Mesenchymal stem cell (in vitro differentiated cells and primary cell): ENCODE measurements around the gene TIMM13.

Experiments used
- DNase-seq: peaks from one replicate; pipeline ENCODE4 v3.0.0-alpha.2; 2013
- H2AFZ ChIP-seq: one replicate; pipeline ENCODE4 v1.6.1; 2013; ENCODE audit warnings: low read depth, mild to moderate bottlenecking, control low read depth, inconsistent platforms, low read length, moderate library complexity
- H2AK5ac ChIP-seq: 2 replicates; pipeline ENCODE4 v1.6.1; 2013; ENCODE audit warnings: low read length, moderate library complexity, mild to moderate bottlenecking, inconsistent platforms; ENCODE audit not compliant: severe bottlenecking
- H2BK120ac ChIP-seq: one replicate; pipeline ENCODE4 v1.6.1; 2013; ENCODE audit warnings: low read depth, mild to moderate bottlenecking, inconsistent platforms, low read length, moderate library complexity
- H2BK12ac ChIP-seq, 2 experiments: one replicate each; pipeline ENCODE4 v1.6.1; 2013; ENCODE audit warnings: inconsistent platforms in 2 of 2, low read length in 2 of 2, mild to moderate bottlenecking in 2 of 2, moderate library complexity in 2 of 2, control low read depth in 1 of 2
- H2BK15ac ChIP-seq: one replicate; pipeline ENCODE4 v1.6.1; 2013; ENCODE audit warnings: mild to moderate bottlenecking, low read depth, inconsistent platforms; ENCODE audit not compliant: poor library complexity, severe bottlenecking
- H2BK5ac ChIP-seq: 2 replicates; pipeline ENCODE4 v1.6.1; 2013; ENCODE audit warnings: low read depth, mild to moderate bottlenecking, low read length, control low read depth, inconsistent platforms; ENCODE audit not compliant: poor library complexity, severe bottlenecking
- H3K14ac ChIP-seq, 2 experiments: one replicate each; pipeline ENCODE4 v1.6.1; 2013; ENCODE audit warnings: inconsistent platforms in 2 of 2, low read length in 2 of 2, control low read depth in 1 of 2, mild to moderate bottlenecking in 1 of 2, moderate library complexity in 1 of 2
- H3K18ac ChIP-seq, 2 experiments: one replicate each; pipeline ENCODE4 v1.6.1; 2013; ENCODE audit warnings: inconsistent platforms in 2 of 2, low read length in 2 of 2, control low read depth in 1 of 2, low read depth in 1 of 2, mild to moderate bottlenecking in 1 of 2
- H3K23ac ChIP-seq, 2 experiments: one replicate each; pipeline ENCODE4 v1.6.1; 2013; ENCODE audit warnings: inconsistent platforms in 2 of 2, low read length in 2 of 2, mild to moderate bottlenecking in 2 of 2, moderate library complexity in 2 of 2, control low read depth in 1 of 2
- H3K27ac ChIP-seq: 2 replicates; pipeline ENCODE4 v1.5.1; 2013; ENCODE audit warnings: mild to moderate bottlenecking, moderate library complexity, low read length, control low read depth, inconsistent platforms; ENCODE audit not compliant: poor library complexity, severe bottlenecking
- H3K27me3 ChIP-seq, 2 experiments: 2 replicates each; pipeline versions ENCODE4 v1.6.1 to v1.7.0; 2013; ENCODE audit warnings: low read length in 2 of 2, mild to moderate bottlenecking in 2 of 2, moderate library complexity in 2 of 2, control low read depth in 1 of 2, inconsistent platforms in 1 of 2; ENCODE audit not compliant: control insufficient read depth in 1 of 2, insufficient read depth in 1 of 2
- H3K36me3 ChIP-seq, 2 experiments: 2 replicates each; pipeline versions ENCODE4 v1.6.1 to v1.7.0; 2013; ENCODE audit warnings: low read length in 2 of 2, control low read depth in 1 of 2, inconsistent platforms in 1 of 2, low read depth in 1 of 2, mild to moderate bottlenecking in 1 of 2; ENCODE audit not compliant: insufficient read depth in 2 of 2, control insufficient read depth in 1 of 2
- H3K4ac ChIP-seq, 2 experiments: one replicate each; pipeline ENCODE4 v1.6.1; 2013; ENCODE audit warnings: inconsistent platforms in 2 of 2, low read length in 2 of 2, mild to moderate bottlenecking in 2 of 2, moderate library complexity in 2 of 2, control low read depth in 1 of 2, low read depth in 1 of 2
- H3K4me1 ChIP-seq: 2 replicates; pipeline ENCODE4 v1.6.1; 2013; ENCODE audit warnings: low read depth, low read length, control low read depth; ENCODE audit not compliant: control insufficient read depth, insufficient read depth
- H3K4me2 ChIP-seq: 2 replicates; pipeline ENCODE4 v1.6.1; 2013; ENCODE audit warnings: low read length, mild to moderate bottlenecking, inconsistent platforms; ENCODE audit not compliant: poor library complexity, severe bottlenecking
- H3K4me3 ChIP-seq, 2 experiments: 2 replicates each; pipeline versions ENCODE4 v1.5.1 to v1.7.0; 2013; ENCODE audit warnings: low read length in 2 of 2, mild to moderate bottlenecking in 2 of 2, control low read depth in 1 of 2, low read depth in 1 of 2; ENCODE audit not compliant: insufficient read depth in 1 of 2
- H3K79me1 ChIP-seq: replicated peaks from 2 replicates; pipeline ENCODE4 v1.6.1; 2013; ENCODE audit warnings: mild to moderate bottlenecking, control low read depth, low read length, inconsistent platforms; ENCODE audit not compliant: poor library complexity, severe bottlenecking
- H3K9ac ChIP-seq: 2 replicates; pipeline ENCODE4 v1.7.0; 2013; ENCODE audit warnings: mild to moderate bottlenecking, low read length, moderate library complexity
- H3K9me3 ChIP-seq: 2 replicates; pipeline ENCODE4 v1.7.0; 2013; ENCODE audit warnings: mild to moderate bottlenecking, low read length; ENCODE audit not compliant: control insufficient read depth
- H4K8ac ChIP-seq: one replicate; pipeline ENCODE4 v1.6.1; 2013; ENCODE audit warnings: inconsistent platforms, mild to moderate bottlenecking, low read length, moderate library complexity
- H4K91ac ChIP-seq: one replicate; pipeline ENCODE4 v1.6.1; 2013; ENCODE audit warnings: mild to moderate bottlenecking, low read length, inconsistent platforms
- WGBS: methylation state at CpG from one replicate; pipeline ENCODE4 v1.1.7; 2013; ENCODE audit warnings: mixed read lengths; 5-methylcytosine and 5-hydroxymethylcytosine counted together

The TIMM13 gene

GRCh38 chr19:2385053-2385721 is 42.2 kb downstream of the TIMM13 start:
- Histone ChIP-seq H4K91ac (no peak overlapping the region), H3K4me1 (peaks cover 8% of the 10 kb centered on the region), H2BK120ac (no peak overlapping the region), H3K18ac (no peak overlapping the region), H3K27me3 (peaks cover 20 to 30% of the 10 kb centered on the region in 2 experiments), H3K4ac (no peak overlapping the region), H3K4me3 (peak overlapping the region in 1 of 2 experiments; percentile 53), H2AFZ (no peak overlapping the region), H3K9ac (peak overlapping the region; percentile 41), H3K27ac (no peak overlapping the region), H2AK5ac (no peak overlapping the region), H3K79me1 (no peaks in the 10 kb centered on the region), H3K4me2 (no peak overlapping the region), H4K8ac (peak overlapping the region; percentile 36), H2BK12ac (no peak overlapping the region), H3K14ac (no peak overlapping the region), H2BK5ac (no peak overlapping the region), H3K36me3 (no peaks in the 10 kb centered on the region), H2BK15ac (no peak overlapping the region), H3K23ac (no peak overlapping the region), H3K9me3 (peaks cover 4% of the 10 kb centered on the region)
- WGBS, result 23% methylated on average over 16 of the region's 37 CpGs
- DNase-seq, result peak; percentile 80

GRCh38 chr19:2382530-2383222 is 44.7 kb downstream of the TIMM13 start:
- Histone ChIP-seq H2BK15ac (no peak overlapping the region), H4K8ac (no peak overlapping the region), H3K18ac (no peak overlapping the region), H2AFZ (no peak overlapping the region), H3K27me3 (peaks cover 3 to 14% of the 10 kb centered on the region in 2 experiments), H3K36me3 (no peaks in the 10 kb centered on the region), H3K4me1 (peaks cover 8% of the 10 kb centered on the region), H3K9me3 (peaks cover 4% of the 10 kb centered on the region), H3K23ac (no peak overlapping the region), H3K27ac (no peak overlapping the region), H3K9ac (no peak overlapping the region), H3K4me3 (no peak overlapping the region), H3K4ac (no peak overlapping the region), H2BK120ac (no peak overlapping the region), H2AK5ac (no peak overlapping the region), H4K91ac (no peak overlapping the region), H3K14ac (peak overlapping the region in 1 of 2 experiments; percentile 79), H3K79me1 (no peaks in the 10 kb centered on the region), H2BK5ac (no peak overlapping the region), H2BK12ac (no peak overlapping the region), H3K4me2 (no peak overlapping the region)
- 91% methylated on average over 13 of the region's 13 CpGs for WGBS
- no peak for DNase-seq

- Histone ChIP-seq H3K27me3 (peaks cover 5 to 9% of the 10 kb centered on the region in 2 experiments), H3K4me3 (no peak overlapping the region), H2BK12ac (no peak overlapping the region), H4K91ac (no peak overlapping the region), H2AFZ (no peak overlapping the region), H3K4me2 (no peak overlapping the region), H3K27ac (no peak overlapping the region), H3K4me1 (peaks cover 10% of the 10 kb centered on the region), H4K8ac (no peak overlapping the region), H2BK120ac (no peak overlapping the region), H3K23ac (no peak overlapping the region), H3K36me3 (no peaks in the 10 kb centered on the region), H3K9me3 (peaks cover 4% of the 10 kb centered on the region), H2BK5ac (no peak overlapping the region), H3K9ac (no peak overlapping the region), H2AK5ac (no peak overlapping the region), H2BK15ac (peak overlapping the region; percentile 12), H3K4ac (no peak overlapping the region), H3K79me1 (no peaks in the 10 kb centered on the region), H3K14ac (no peak overlapping the region), H3K18ac (no peak overlapping the region)
- DNase-seq, result peak; percentile 27
- WGBS, result 78% methylated on average over 17 of the region's 18 CpGs
Observed at GRCh38 chr19:2381148-2381820, 46.1 kb downstream of the TIMM13 start.

GRCh38 chr19:2380567-2380966 is 46.8 kb downstream of the TIMM13 start:
- no peak overlapping the region for H4K91ac ChIP-seq
- DNase-seq, result no peak
- no peak overlapping the region for H3K14ac ChIP-seq
- no peak overlapping the region for H3K4ac ChIP-seq
- H2AK5ac ChIP-seq, result no peak overlapping the region
- no peak overlapping the region for H3K18ac ChIP-seq
- no peaks in the 10 kb centered on the region for H3K36me3 ChIP-seq
- no peak overlapping the region for H2BK5ac ChIP-seq
- peaks cover 9 to 10% of the 10 kb centered on the region in 2 experiments for H3K27me3 ChIP-seq
- peaks cover 4% of the 10 kb centered on the region for H3K9me3 ChIP-seq
- peaks cover 10% of the 10 kb centered on the region for H3K4me1 ChIP-seq
- WGBS, result 90% methylated on average over 2 of the region's 2 CpGs
- no peaks in the 10 kb centered on the region for H3K79me1 ChIP-seq
- H2BK120ac ChIP-seq, result no peak overlapping the region
- no peak overlapping the region for H4K8ac ChIP-seq
- no peak overlapping the region for H3K23ac ChIP-seq
- H3K27ac ChIP-seq, result no peak overlapping the region
- H2BK12ac ChIP-seq, result no peak overlapping the region
- H3K9ac ChIP-seq, result no peak overlapping the region
- H2BK15ac ChIP-seq, result no peak overlapping the region
- peak overlapping the region; percentile 39 for H2AFZ ChIP-seq
- no peak overlapping the region for H3K4me3 ChIP-seq
- H3K4me2 ChIP-seq, result no peak overlapping the region
